ENCODE data around the gene SPAG8. TPM values are rescaled to one million over a fixed set of nuclear protein-coding genes. Genes with fewer than 3 reads are reported as not detected.

Gene SPAG8
- total RNA-seq, 1 donor from 2014 or later: 3.5 TPM

DNA sequence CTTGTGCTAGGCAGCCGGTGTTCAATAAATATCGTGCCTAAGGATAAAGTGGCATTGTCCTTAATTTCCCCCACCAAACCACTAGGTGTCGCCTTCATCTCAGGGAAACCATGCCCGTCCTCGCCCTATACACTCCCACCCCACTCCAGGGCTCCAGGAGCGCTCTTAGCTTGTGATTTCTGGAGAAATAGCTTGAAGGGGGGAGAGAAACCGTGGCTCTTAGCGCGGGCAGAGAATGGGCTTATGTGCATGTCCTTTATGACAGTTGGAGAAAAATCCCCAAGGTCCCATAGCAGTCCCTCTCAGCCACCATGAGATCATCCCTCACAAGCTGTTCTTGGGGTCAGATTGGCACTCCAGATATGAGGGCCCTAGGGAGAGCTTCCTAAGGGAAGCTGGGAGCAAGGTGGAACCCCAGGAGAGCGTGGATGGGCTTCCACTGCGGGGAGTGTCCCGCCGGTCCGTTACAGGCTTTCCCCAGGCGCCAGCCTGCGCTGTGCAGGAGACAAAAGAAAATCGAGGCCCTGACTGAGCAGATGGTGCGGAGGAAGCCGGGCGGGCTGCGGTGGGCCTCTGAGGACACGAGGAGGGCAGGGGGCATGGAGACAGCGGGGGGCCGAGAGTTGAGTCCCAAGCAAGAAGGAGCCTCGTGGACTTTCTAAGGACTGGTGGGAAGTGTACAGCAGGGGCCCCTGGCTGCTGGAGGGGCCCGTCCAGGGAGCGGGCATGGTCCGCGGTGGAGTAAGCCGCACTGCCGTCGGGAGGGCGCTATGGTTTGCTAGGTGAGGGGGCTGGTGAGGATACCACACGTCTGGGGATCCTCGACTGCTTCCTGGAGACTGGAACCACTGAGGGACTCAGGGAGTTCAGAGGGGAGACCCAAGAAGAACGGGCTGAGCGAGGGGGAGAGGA lies 21.4 kb downstream of the SPAG8 start:
- no peak for DNase-seq (ENCODE audit: low spot score)
- intact Hi-C loops (cut with DNase I): loop anchor here (1.0 to 2.0 kb wide), 3 partner anchors 22 to 92 kb away; partner anchors contain the start of gene SPAG8

- no peak for DNase-seq (ENCODE audit: low spot score)
- intact Hi-C loops (cut with DNase I): loop anchor here (2.0 kb wide), 2 partner anchors 23 to 35 kb away; partner anchors contain the start of gene SPAG8
Measured at GRCh38 chr9:35790025-35790384, 22.1 kb downstream of the SPAG8 start.

DNA sequence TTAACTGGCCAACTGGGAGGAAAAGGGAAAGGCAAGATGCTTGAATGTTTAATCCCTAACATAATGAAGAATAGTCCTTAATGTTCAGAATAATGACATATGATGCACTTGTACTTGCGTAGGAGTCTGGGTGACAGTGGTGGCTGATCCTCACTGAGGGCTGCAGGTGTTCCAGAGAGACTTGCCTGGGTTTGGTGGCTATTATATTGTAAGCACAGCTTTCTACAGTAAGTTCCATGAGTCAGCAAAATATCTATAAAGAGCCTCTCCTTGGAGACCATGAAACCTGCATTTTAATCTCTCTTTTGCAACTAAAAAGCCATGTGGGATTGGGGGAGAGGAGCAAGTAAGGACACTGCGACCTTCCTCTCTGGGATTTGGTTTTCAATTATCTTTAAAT lies 22.5 kb downstream of the SPAG8 start:
- DNase-seq (ENCODE audit: low spot score): no peak
- intact Hi-C loops (cut with DNase I): loop anchor here (5.0 kb wide), 1 partner anchor 42 kb away; the partner anchor contains the start of genes GBA2 and RGP1

DNA sequence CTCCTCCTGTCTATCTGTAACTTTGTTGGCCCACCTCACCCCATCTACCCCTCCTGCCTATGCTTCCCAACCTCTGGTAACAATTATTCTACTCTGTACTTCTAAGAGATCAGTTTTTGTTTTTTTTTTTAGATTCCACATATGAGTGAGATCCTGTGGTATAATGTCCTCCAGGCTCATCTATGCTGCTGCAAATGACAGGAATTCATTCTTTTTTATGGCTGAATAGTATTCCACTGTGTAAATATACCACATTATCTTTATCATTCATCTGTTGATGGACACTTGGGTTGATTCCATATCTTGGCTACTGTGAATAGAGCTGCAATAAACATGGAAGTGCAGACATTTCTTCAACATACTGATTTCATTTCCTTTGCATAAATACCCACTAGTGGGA lies 28.6 kb downstream of the SPAG8 start:
- DNase-seq (ENCODE audit: low spot score): no peak
- intact Hi-C loops (cut with DNase I): no loop called here

DNA sequence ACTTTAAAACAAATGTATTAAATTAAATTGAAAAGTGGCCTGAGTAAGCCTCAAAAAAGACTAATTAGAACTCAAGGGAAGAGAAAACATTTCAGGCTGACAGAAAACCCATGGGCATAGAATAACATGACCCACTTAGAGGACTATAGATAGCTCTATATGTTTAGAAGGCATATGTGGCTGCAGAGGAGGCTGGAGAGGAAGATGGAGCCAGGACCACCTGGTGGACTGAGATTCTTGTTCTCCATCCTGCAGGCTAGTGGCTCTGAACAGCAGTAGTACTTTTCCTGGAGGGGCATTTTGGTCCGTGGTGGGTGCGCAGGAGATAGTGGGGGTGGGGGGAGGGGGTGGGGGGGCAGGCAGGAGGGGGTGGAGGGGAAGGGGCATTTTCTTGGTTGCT lies 31.0 kb downstream of the SPAG8 start:
- DNase-seq (ENCODE audit: low spot score): no peak
- intact Hi-C loops (cut with DNase I): no loop called here

- no peak for DNase-seq (ENCODE audit: low spot score)
- intact Hi-C loops (cut with DNase I): no loop called here
Measured at GRCh38 chr9:35778496-35778895, 33.6 kb downstream of the SPAG8 start.

GRCh38 chr9:35776018-35776417 lies 36.0 kb downstream of the SPAG8 start:
- DNase-seq (ENCODE audit: low spot score): no peak

GRCh38 chr9:35774907-35775635 lies 37.0 kb downstream of the SPAG8 start:
- DNase-seq (ENCODE audit: low spot score): no peak
- intact Hi-C loops (cut with DNase I): no loop called here

More at GRCh38 chr9:35776018-35776417, 36.0 kb downstream of the SPAG8 start:
- intact Hi-C loops (cut with DNase I): no loop called here

DNA sequence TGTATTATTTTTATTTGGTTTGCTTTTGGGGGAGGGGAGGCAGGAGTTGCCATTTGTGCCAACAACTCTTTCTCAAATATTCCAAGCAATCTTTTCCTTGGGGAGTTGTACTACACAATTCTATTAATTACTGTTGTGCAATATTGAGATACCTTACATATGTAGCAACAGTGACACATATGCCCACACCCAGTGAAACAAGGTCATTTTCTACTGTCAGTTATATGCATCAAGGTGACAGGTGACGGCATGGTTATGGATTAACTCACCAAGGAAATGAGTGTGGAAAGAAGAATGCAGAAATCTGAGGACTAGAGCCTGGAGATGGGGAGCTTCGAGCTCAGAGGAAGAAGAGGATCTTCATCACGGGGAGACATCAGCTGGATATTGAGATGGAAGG lies 40.1 kb downstream of the SPAG8 start:
- intact Hi-C loops (cut with DNase I): no loop called here
- DNase-seq (ENCODE audit: low spot score): no peak

DNA sequence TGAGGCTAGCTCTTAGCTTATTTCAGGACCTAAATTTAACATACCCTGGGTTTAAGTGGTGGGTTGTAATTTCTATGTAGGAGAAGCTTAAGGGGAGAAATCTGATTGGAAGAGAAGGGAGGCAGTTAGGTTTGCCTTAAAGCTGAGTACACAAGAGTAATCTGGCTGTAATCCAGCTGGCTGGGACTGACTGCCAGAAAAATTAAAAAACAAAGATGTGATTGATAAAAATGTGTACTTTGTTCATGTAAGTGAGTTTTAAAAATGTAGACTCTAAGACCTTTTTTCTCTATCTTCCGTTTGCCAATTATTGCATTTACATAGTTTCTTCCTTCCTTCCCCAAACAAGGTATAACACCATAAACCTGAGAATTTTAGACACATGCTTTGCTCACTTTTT lies 40.5 kb downstream of the SPAG8 start:
- DNase-seq (ENCODE audit: low spot score): no peak
- intact Hi-C loops (cut with DNase I): no loop called here

GRCh38 chr9:35771075-35771433 lies 41.0 kb downstream of the SPAG8 start:
- intact Hi-C loops (cut with DNase I): no loop called here
- no peak for DNase-seq (ENCODE audit: low spot score)

DNA sequence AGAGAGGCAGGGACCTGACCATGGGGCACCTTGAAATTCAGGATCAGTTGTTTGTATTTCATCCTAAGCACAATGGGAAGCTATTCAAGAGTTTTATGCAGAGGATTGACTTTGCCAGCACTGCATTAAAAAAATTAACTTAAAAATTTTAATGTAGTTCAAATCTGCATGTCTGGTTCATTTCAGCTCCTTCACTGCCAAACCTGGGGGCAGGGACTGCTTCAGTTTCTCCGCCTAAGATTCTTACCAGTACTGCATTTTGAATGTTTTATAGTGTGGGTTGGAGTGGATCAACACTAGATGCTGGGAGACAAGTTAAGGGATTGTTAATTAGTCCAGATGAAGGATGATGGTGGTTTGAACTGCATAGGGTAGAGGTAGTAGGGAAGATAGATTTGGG lies 42.3 kb downstream of the SPAG8 start:
- DNase-seq (ENCODE audit: low spot score): no peak
- intact Hi-C loops (cut with DNase I): no loop called here

- intact Hi-C loops (cut with DNase I): no loop called here
- no peak for DNase-seq (ENCODE audit: low spot score)
Measured at GRCh38 chr9:35767458-35767857, 44.6 kb downstream of the SPAG8 start.

- intact Hi-C loops (cut with DNase I): no loop called here
- DNase-seq (ENCODE audit: low spot score): no peak
Measured at GRCh38 chr9:35766997-35767396, 45.1 kb downstream of the SPAG8 start.

GRCh38 chr9:35763803-35764202 lies 48.3 kb downstream of the SPAG8 start:
- intact Hi-C loops (cut with DNase I): no loop called here
- no peak for DNase-seq (ENCODE audit: low spot score)

- intact Hi-C loops (cut with DNase I): no loop called here
- DNase-seq (ENCODE audit: low spot score): no peak
Measured at GRCh38 chr9:35763181-35763580, 48.9 kb downstream of the SPAG8 start.

DNA sequence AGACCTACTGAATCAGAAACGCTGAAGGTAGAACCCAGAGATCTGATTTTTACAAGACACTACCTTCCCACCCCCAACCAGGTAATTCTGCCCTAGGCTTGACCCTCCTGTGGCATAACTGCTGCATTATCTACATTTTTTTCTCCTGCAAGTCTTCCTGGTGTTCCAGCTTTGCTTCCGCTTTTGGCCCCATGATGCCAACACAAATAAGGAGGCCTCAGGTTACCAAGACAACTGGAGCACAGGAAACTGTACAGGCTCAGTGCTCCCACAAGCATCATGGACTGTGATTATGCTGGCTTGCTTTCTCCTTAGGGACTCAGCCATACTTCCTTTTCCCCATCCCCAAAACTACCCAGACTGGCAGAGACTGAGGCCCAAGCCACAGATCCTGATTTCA lies 51.4 kb downstream of the SPAG8 start:
- intact Hi-C loops (cut with DNase I): no loop called here
- DNase-seq (ENCODE audit: low spot score): no peak

GRCh38 chr9:35759795-35760194 lies 52.3 kb downstream of the SPAG8 start:
- intact Hi-C loops (cut with DNase I): no loop called here
- no peak for DNase-seq (ENCODE audit: low spot score)
